ENCODE results near the gene PARP16. TPM values are rescaled to one million over a fixed set of nuclear protein-coding genes. Genes with fewer than 3 reads are reported as not detected.

PARP16 gene
- total and polyA plus RNA-seq, 3 donors from 2014 or later = 12.3 to 30.9 (median 24.3) TPM

- no peaks in the 10 kb centered on the region for H3K36me3 ChIP-seq (ENCODE audit: low read depth, missing control alignments)
- H3K4me1 ChIP-seq = peaks cover 15% of the 10 kb centered on the region
- H3K27ac ChIP-seq = no peak overlapping the region
- intact Hi-C loops (cut with DNase I; ENCODE audit: low total_unique reads) = no loop called here
- no peaks in the 10 kb centered on the region for H3K27me3 ChIP-seq
- no peak for TF ChIP-seq CTCF (IDR thresholded peaks at IDR 0.05)
- TF ChIP-seq POLR2A (IDR thresholded peaks at IDR 0.05) = no peak
- WGBS, 2 donors = 87 to 89% methylated on average over 12 of the region's 12 CpGs
- no peak overlapping the region for H3K4me3 ChIP-seq
- no peak for DNase-seq
- no peaks in the 10 kb centered on the region for H3K9me3 ChIP-seq
Measured at GRCh38 chr15:65309882-65310418, 23.3 kb upstream of the PARP16 start.

- Histone ChIP-seq H3K27me3 (no peaks in the 10 kb centered on the region), H3K4me1 (peaks cover 22% of the 10 kb centered on the region), H3K9me3 (no peaks in the 10 kb centered on the region), H3K4me3 (no peak overlapping the region), H3K27ac (no peak overlapping the region), H3K36me3 (ENCODE audit: low read depth, missing control alignments) (no peaks in the 10 kb centered on the region)
- TF ChIP-seq POLR2A (IDR thresholded peaks at IDR 0.05) (no peak), CTCF (IDR thresholded peaks at IDR 0.05) (no peak)
- intact Hi-C loops (cut with DNase I; ENCODE audit: low total_unique reads) = no loop called here
- no peak for DNase-seq
- WGBS, 2 donors = 93 to 95% methylated on average over 6 of the region's 6 CpGs
Measured at GRCh38 chr15:65307978-65308377, 21.3 kb upstream of the PARP16 start.

DNA sequence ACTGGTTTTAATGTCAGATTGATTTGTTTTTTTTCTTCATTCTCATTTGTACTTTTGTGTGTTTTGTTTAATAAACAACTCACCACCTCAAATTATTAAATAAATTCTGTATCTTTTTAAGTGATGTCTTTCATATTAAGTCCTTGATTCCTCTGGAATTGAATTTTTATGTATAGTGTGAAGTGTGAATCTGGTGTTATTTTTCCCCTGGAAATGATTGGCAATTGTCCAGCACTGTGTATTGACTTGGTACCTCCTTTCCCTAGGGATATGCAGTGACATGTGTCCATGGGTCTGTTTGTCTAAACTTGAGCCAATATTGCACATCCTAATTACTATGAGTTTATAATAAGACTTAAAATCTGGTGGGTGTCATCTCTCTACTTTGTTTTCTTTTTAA, 19.9 kb upstream of the PARP16 start:
- Histone ChIP-seq H3K36me3 (ENCODE audit: low read depth, missing control alignments) (no peaks in the 10 kb centered on the region), H3K4me1 (peaks cover 16% of the 10 kb centered on the region), H3K9me3 (no peaks in the 10 kb centered on the region), H3K27ac (no peak overlapping the region), H3K27me3 (no peaks in the 10 kb centered on the region), H3K4me3 (no peak overlapping the region)
- no peak for DNase-seq
- TF ChIP-seq POLR2A (IDR thresholded peaks at IDR 0.05) = no peak
- TF ChIP-seq CTCF (IDR thresholded peaks at IDR 0.05) = no peak
- intact Hi-C loops (cut with DNase I; ENCODE audit: low total_unique reads) = no loop called here

GRCh38 chr15:65305776-65306175, 19.1 kb upstream of the PARP16 start:
- peaks cover 16% of the 10 kb centered on the region for H3K4me1 ChIP-seq
- H3K9me3 ChIP-seq = no peaks in the 10 kb centered on the region
- intact Hi-C loops (cut with DNase I; ENCODE audit: low total_unique reads) = no loop called here
- no peak for DNase-seq
- no peaks in the 10 kb centered on the region for H3K36me3 ChIP-seq (ENCODE audit: low read depth, missing control alignments)
- WGBS, 2 donors = 57 to 67% methylated on average over 3 of the region's 3 CpGs
- TF ChIP-seq CTCF (IDR thresholded peaks at IDR 0.05) (no peak), POLR2A (IDR thresholded peaks at IDR 0.05) (no peak)
- no peak overlapping the region for H3K4me3 ChIP-seq
- no peak overlapping the region for H3K27ac ChIP-seq
- H3K27me3 ChIP-seq = no peaks in the 10 kb centered on the region

- WGBS, 2 donors = 45 to 46% methylated on average over 14 of the region's 14 CpGs
- Histone ChIP-seq H3K4me1 (peaks cover 16% of the 10 kb centered on the region), H3K4me3 (peak overlapping the region in 1 of 2 donors; percentile 67)
Measured at GRCh38 chr15:65305150-65305758, 18.6 kb upstream of the PARP16 start.

More at GRCh38 chr15:65305150-65305758, 18.6 kb upstream of the PARP16 start:
- Histone ChIP-seq H3K9me3 (no peaks in the 10 kb centered on the region), H3K27me3 (no peaks in the 10 kb centered on the region), H3K27ac (peak overlapping the region; percentile 84), H3K36me3 (ENCODE audit: low read depth, missing control alignments) (no peaks in the 10 kb centered on the region)
- TF ChIP-seq CTCF (IDR thresholded peaks at IDR 0.05) = no peak
- TF ChIP-seq POLR2A (IDR thresholded peaks at IDR 0.05) = no peak
- intact Hi-C loops (cut with DNase I; ENCODE audit: low total_unique reads) = no loop called here
- DNase-seq = no peak

Data from testis (tissue), 3 donors.